G401.6 (cell line): ENCODE measurements around the gene CDCA3.
"Not testable (repeated sequence)": the region's sequence is repeated elsewhere in the genome, so short reads cannot be mapped to it uniquely, and the experiment has no call there.

Experiments used
- FAIRE-seq: peaks from 2 replicates; lab custom pipeline; 2012; peaks lifted over from hg19 to GRCh38; lab: Jason Lieb, UNC

The CDCA3 gene

GRCh38 chr12:6851153-6851920 is at the start of gene CDCA3:
CDCA3 (minus strand) TSS chr12:6851286; CDS start chr12:6850952, 334 bp downstream.
- peak; percentile 97 for FAIRE-seq

DNA sequence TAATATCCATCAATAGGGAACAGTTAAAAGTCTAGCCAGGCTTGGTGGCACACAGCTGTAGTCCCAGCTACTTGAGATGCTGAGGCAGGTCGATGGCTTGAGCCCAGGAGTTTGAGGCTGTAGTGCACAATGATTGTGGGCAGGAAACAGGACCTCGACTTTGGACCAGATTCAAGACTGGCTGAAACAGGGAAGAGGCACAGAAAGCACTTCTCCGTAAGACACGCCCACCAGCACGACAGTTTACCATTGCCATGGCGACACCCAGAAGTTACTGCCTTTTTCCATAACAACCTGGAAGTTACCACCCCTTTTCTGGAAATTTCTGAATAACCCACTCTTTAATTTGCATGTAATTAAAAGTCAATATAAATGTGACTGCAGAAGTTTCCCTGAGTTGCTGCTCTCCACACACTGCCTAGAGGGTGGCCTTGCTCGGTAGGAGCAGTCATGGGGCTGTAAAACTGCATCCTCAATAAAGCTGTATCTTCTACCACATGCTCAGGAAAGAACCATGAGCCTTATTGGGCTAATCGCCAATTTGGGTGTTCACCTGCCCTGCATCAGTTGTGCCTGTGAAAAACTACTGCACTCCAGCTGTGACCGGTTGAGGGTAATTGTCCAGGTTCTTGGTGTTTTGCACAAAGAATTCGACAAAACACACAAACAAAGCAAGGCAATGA is 48.9 kb upstream of the CDCA3 start:
- FAIRE-seq: no peak

DNA sequence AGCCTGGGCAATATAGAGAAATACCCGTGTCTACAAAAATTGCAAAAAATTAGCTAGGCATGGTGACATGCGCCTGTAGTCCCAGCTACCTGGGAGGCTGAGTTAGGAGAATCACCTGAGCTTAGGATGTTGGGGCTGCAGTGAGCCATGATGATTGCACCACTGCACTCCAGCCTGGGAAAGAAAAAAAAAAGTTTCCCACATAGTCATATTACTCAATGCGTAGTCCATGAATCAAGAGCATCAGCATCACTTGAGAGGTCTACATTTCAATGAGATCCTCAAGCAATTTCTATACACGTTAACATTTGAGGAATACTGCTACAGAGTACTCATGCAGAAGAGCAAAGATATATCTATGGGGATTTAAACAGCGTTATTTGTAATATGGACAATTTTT is 48.3 kb upstream of the CDCA3 start:
- no peak for FAIRE-seq

DNA sequence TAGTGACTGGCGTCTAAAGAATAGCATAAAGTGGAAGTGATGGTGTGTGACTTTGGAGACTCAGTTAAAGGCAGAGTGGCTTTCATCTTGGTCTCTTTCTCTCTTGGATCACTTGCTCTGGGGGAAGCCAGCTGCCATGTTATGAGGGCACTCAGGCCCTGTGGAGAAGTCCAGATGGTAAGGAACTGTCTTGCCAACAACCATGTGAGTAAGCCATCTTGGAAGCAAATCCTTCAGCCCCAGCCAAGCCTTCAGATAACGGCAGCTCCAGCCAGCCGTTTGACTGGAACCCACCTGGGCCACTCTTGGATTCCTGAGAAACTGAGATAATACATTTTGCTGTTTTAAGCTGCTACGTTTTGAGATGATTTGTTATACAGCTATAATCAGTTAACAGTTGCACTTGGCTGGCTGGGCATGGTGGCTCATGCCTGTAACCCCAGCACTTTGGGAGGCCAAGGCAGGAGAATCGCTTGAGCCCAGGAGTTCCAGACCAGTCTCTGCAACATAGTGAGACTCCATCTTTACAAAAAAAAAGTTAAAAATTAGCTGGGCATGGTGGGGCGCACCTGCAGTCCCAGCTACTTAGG is 45.9 kb upstream of the CDCA3 start:
- no peak for FAIRE-seq

- no peak for FAIRE-seq
Measured at GRCh38 chr12:6894321-6894720, 43.2 kb upstream of the CDCA3 start.

- FAIRE-seq: not testable (repeated sequence)
Measured at GRCh38 chr12:6892683-6893082, 41.6 kb upstream of the CDCA3 start.

- FAIRE-seq: no peak
Measured at GRCh38 chr12:6891646-6892001, 40.5 kb upstream of the CDCA3 start.

- peak; percentile 75 for FAIRE-seq
Measured at GRCh38 chr12:6890789-6891645, 39.9 kb upstream of the CDCA3 start.

DNA sequence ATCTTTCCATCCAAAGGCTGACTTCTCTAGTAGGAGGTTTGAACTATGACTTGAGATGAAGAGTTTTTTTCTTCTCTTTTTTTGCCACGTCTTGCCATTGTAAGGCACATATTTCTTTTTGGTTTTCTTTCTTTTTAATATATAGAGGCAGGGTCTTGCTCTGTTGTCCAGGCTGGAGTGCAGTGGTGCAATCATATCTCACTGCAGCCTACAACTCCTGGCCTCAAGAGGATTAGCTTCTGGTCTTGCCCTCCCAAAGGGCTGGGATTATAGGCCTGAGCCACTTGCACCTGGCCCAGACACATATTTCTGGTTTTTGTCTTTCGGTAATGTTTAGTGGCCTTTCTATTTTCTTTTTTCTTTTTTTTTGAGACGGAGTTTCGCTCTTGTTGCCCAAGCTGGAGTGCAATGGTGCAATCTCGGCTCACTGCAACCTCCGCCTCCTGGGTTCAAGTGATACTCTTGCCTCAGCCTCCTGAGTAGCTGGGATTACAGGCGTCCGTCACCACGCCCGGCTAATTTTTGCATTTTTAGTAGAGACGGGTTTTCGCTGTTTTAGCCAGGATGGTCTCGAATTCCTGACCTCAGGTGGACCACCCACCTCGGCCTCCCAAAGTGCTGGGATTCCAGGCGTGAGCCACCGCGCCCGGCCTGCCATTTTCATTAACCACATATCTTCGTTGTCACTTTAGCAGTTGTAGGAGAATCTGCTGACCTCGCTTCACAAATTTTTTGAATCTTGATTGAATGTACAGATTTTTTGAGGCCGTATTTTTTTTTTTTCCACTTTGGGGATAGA is 38.9 kb upstream of the CDCA3 start:
- not testable (repeated sequence) for FAIRE-seq

DNA sequence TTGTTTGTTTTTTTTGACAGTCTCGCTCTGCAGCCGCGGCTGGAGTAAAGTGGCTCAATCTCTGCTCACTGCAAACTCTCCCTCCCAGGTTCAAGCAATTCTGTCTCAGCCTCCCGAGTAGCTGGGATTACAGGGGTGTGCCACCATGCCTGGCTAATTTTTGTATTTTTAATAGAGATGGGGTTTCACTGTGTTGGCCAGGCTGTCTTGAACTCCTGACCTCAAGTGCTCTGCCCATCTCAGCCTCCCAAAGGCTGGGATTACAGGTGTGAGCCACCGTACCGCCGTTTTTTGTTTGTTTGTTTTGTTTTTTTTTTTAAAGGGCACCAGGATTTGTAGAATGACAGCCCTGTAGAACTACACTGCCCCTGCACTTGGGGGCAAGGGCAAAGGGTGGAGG is 37.7 kb upstream of the CDCA3 start:
- FAIRE-seq: not testable (repeated sequence)

DNA sequence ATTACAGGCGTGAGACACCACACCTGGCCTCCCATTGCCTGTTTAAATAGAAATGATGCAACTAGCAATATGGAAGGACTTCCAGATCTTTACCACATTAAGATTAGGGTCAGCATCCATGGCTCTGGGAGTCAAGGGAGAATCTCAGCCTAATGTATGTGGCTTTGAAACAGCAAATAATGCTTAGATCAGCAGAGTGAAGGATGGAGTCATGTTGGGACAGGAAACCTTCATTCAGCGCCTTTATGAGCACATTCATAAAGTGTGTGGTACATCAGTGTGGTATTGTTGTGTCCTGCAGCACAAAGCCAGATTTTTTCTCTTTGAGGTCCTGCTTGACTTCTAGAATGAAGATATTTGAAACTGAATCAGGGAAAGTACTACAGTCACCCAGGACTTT is 37.3 kb upstream of the CDCA3 start:
- FAIRE-seq: no peak

DNA sequence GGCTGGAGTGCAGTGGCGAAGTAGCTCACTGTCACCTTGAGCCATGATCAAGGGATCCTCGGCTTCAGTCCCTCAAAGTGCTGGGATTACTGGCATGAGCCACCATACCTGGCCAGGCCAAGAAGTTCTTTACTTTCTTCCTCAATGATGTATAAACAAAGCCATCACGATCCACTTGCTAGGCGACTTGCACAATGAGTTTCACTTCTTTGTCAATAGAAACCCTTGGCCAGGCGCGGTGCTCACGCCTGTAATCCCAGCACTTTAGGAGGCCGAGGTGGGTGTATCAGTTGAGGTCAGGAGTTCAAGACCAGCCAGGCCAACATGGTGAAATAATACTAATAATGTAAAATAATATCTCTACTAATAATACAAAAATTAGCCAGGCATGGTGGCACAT is 36.4 kb upstream of the CDCA3 start:
- no peak for FAIRE-seq

GRCh38 chr12:6886206-6886999 is 35.3 kb upstream of the CDCA3 start:
- not testable (repeated sequence) for FAIRE-seq

- FAIRE-seq: no peak
Measured at GRCh38 chr12:6884539-6884938, 33.5 kb upstream of the CDCA3 start.

- FAIRE-seq: no peak
Measured at GRCh38 chr12:6883683-6884082, 32.6 kb upstream of the CDCA3 start.

DNA sequence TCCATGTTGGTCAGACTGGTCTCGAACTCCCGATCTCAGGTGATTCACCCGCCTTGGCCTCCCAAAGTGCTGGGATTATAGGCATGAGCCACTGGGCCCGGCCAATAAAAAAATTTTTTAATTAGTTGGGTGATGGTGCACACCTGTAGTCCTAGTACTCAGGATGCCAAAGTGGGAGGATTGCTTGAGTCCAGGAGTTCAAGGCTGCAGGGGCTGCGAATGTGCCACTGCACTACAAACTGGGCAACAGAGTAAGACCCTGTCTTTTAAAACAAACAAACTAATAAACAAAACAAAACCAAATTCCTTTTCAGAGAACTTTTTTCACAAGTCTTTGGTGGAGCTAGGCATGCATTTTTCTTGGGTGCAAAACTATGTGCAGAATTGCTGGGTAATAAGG is 32.2 kb upstream of the CDCA3 start:
- no peak for FAIRE-seq

DNA sequence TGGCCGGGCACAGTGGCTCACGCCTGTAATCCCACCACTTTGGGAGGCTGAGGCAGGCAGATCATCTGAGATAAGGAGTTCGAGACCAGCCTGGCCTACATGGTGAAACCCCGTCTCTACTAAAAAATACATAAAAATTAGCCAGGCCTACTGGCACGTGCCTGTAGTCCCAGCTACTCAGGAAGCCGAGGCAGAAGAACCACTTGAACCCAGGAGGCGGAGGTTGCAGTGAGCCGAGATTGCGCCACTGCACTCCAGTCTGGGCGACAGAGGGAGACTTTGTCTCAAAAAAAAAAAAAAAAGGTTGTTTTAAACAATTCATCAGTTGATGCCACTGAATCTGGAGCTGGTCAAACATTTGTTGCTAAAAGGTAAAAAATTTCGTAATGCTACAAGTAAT is 28.7 kb upstream of the CDCA3 start:
- FAIRE-seq: not testable (repeated sequence)

GRCh38 chr12:6874015-6874368 is 22.9 kb upstream of the CDCA3 start:
- not testable (repeated sequence) for FAIRE-seq

- FAIRE-seq: peak; percentile 92
Measured at GRCh38 chr12:6873094-6874014, 22.3 kb upstream of the CDCA3 start, which contains the start of gene SPSB2. SPSB2 (minus strand) TSS chr12:6873303; CDS start chr12:6872901, 402 bp downstream.
